Vagina (tissue), 2 donors: ENCODE measurements around the gene WDR6. TPM values are rescaled to one million over a fixed set of nuclear protein-coding genes. Genes with fewer than 3 reads are reported as not detected.

Experiments used
- DNase-seq, 2 donors: peaks; one replicate each; pipeline ENCODE4 v3.0.0-alpha.2; 2017; ENCODE audit errors: extremely low spot score in 2 of 2
- H3K27ac ChIP-seq: fragments of 200-600 bp; sonication (generic); one replicate; pipeline ENCODE4 v1.5.1; 2019
- H3K27me3 ChIP-seq: fragments of 200-600 bp; sonication (generic); one replicate; pipeline ENCODE4 v1.5.1; 2019
- H3K36me3 ChIP-seq, 2 donors: fragments of 200-600 bp; sonication (generic); one replicate each; pipeline ENCODE4 v1.5.1; 2017 to 2019
- H3K4me1 ChIP-seq: fragments of 200-600 bp; sonication (generic); one replicate; pipeline ENCODE4 v1.5.1; 2019
- H3K4me3 ChIP-seq, 2 donors: fragments of 200-600 bp; sonication (generic); 1 replicate in 1 of 2; 2 replicates in 1 of 2; pipeline ENCODE4 v1.5.1; 2016 to 2019
- H3K9me3 ChIP-seq: fragments of 200-600 bp; sonication (generic); one replicate; pipeline ENCODE4 v1.5.1; 2019
- POLR2A ChIP-seq, 2 donors: fragments of 450-650 bp; IDR thresholded peaks; one replicate each; pipeline ENCODE4 v1.6.1; 2017; ENCODE audit warnings: antibody characterized with exemption in 2 of 2, mild to moderate bottlenecking in 2 of 2, moderate library complexity in 2 of 2
- POLR2AphosphoS5 ChIP-seq, 2 donors: sonication (generic); formaldehyde crosslinking; IDR thresholded peaks; one replicate each; pipeline ENCODE4 v1.9.0; 2017; ENCODE audit warnings: antibody characterized with exemption in 2 of 2, mild to moderate bottlenecking in 2 of 2, low read depth in 1 of 2; ENCODE audit not compliant: insufficient read depth in 1 of 2
- intact Hi-C: fragments of 100-400 bp; cut with DNase I; formaldehyde crosslinking; loops from one replicate; pipeline ENCODE4 v1.15.1; 2023
- total RNA-seq: library from RNA; depleted of rRNA; stranded (reverse); fragments of >200 nt; gene quantifications from one replicate; pipeline ENCODE4 v1.2.3, GENCODE V29; 2016
- TF ChIP-seq, protein P1 (sequence below), 3 experiments: fragments of 450-650 bp in 2 of 3; fragments of 200-600 bp in 1 of 3; sonication (generic) in 1 of 3; IDR thresholded peaks; one replicate each; pipeline ENCODE4 v1.5.1; 2017 to 2019; ENCODE audit warnings: antibody characterized with exemption in 3 of 3, mild to moderate bottlenecking in 2 of 3, moderate library complexity in 2 of 3

Gene WDR6
- total RNA-seq, 1 donor from 2014 or later = 109 TPM

DNA sequence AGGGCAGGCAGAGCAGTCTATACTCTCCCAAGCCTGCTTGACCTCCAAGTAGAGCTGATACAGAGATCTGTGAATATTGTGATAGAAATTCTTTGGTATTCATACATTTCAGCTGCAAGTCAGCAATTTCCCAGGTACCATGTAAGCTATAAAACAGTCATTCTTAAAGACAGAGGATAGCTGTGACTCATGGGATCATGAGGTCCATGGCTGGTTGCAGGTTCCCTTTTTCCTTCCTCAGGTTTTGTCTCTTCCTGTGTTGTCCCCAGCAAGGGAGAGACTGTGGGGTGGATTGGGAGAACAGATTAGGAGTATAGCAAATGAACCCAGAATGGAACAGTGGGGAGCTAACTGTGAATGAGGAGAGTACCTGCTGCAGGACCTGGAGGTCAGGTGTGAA, 22.5 kb upstream of the WDR6 start:
- peaks cover 6 to 48% of the 10 kb centered on the region in 2 donors for H3K36me3 ChIP-seq
- no peak for TF ChIP-seq POLR2A (IDR thresholded peaks at IDR 0.05)
- TF ChIP-seq POLR2AphosphoS5 (IDR thresholded peaks at IDR 0.05; ENCODE audit: insufficient read depth in 1 of 2, low read depth in 1 of 2) = no peak
- TF ChIP-seq, protein P1, sequence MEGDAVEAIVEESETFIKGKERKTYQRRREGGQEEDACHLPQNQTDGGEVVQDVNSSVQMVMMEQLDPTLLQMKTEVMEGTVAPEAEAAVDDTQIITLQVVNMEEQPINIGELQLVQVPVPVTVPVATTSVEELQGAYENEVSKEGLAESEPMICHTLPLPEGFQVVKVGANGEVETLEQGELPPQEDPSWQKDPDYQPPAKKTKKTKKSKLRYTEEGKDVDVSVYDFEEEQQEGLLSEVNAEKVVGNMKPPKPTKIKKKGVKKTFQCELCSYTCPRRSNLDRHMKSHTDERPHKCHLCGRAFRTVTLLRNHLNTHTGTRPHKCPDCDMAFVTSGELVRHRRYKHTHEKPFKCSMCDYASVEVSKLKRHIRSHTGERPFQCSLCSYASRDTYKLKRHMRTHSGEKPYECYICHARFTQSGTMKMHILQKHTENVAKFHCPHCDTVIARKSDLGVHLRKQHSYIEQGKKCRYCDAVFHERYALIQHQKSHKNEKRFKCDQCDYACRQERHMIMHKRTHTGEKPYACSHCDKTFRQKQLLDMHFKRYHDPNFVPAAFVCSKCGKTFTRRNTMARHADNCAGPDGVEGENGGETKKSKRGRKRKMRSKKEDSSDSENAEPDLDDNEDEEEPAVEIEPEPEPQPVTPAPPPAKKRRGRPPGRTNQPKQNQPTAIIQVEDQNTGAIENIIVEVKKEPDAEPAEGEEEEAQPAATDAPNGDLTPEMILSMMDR (IDR thresholded peaks at IDR 0.05) = no peak
- intact Hi-C loops = no loop called here

DNA sequence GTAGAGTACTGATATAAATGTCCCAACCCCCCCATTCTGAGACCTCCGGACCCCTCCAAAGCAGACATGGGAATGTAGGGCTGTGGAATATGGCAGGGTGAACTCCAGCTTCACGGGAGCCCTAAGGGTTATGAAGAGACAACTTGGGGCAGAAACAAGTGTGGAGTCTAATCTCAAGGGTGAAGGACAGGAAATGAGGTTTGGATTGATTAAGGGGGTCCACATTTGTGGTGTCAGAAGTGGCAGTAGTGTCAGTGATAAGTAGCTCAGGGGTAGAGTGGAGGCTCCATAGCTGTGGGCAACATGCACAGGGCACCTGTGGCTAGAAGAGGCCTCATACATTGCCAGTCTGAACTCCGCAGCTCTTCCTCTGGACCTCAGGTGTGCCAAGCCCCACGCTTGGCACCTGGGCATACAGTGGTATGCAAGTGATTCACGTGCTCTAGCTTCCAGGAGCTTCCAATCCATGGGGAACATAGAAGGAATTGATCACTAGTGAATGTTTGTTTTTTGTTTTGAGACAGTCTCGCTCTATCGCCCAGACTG, 21.3 kb upstream of the WDR6 start:
- Histone ChIP-seq H3K27me3 (no peaks in the 10 kb centered on the region), H3K4me1 (peaks cover 17% of the 10 kb centered on the region), H3K4me3 (no peak overlapping the region), H3K27ac (no peak overlapping the region), H3K9me3 (no peaks in the 10 kb centered on the region), H3K36me3 (peaks cover 0 to 35% of the 10 kb centered on the region in 2 donors)
- intact Hi-C loops = no loop called here
- no peak for DNase-seq
- TF ChIP-seq, protein P1 (IDR thresholded peaks at IDR 0.05) = no peak
- TF ChIP-seq POLR2A (IDR thresholded peaks at IDR 0.05) (no peak), POLR2AphosphoS5 (IDR thresholded peaks at IDR 0.05; ENCODE audit: insufficient read depth in 1 of 2, low read depth in 1 of 2) (no peak)

More for the DNA sequence above, 22.5 kb upstream of the WDR6 start:
- H3K27me3 ChIP-seq = no peaks in the 10 kb centered on the region
- H3K4me1 ChIP-seq = peaks cover 12% of the 10 kb centered on the region
- no peak overlapping the region for H3K27ac ChIP-seq
- H3K9me3 ChIP-seq = no peaks in the 10 kb centered on the region
- no peak overlapping the region for H3K4me3 ChIP-seq
- DNase-seq = no peak

DNA sequence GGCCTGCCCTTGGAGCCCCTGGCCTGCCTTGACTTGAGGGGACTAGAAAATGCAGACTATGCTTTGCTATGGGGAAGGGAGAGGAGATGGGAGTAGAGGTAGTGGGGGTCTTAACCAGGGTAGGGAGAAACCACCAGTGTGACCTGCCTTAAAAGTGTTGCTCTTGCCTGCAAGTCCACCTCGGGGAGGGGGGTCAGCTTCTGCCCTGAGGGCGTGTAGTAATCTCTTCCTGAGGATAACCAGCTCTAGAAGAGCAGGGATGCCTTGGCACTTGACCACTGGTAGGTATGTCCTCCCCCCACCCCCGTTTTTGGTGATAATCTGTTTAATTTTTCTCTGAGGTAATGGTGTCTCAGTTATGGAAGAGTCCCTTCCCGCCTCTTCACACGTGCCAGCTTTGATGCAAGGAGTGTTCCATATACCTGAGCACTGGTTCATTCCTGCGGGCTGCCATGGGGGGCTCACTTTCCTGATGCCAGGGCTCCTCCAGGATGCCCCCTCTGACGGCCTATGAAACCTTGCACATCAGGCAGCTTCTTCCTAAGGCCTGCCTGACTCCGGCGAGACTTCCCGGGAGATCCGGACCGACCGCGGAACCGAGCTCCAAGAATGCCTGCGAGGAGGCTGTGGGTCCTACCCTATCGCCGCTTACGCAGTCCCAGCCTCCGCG, 17.9 kb upstream of the WDR6 start:
- Histone ChIP-seq H3K4me1 (peaks cover 33% of the 10 kb centered on the region), H3K9me3 (no peaks in the 10 kb centered on the region), H3K4me3 (peak overlapping the region; percentile 64 to 92), H3K27ac (peak overlapping the region; percentile 95), H3K27me3 (no peaks in the 10 kb centered on the region), H3K36me3 (peaks cover 0 to 9% of the 10 kb centered on the region in 2 donors)
- DNase-seq = no peak
- no peak for TF ChIP-seq POLR2AphosphoS5 (IDR thresholded peaks at IDR 0.05; ENCODE audit: insufficient read depth in 1 of 2, low read depth in 1 of 2)
- intact Hi-C loops = no loop called here

DNA sequence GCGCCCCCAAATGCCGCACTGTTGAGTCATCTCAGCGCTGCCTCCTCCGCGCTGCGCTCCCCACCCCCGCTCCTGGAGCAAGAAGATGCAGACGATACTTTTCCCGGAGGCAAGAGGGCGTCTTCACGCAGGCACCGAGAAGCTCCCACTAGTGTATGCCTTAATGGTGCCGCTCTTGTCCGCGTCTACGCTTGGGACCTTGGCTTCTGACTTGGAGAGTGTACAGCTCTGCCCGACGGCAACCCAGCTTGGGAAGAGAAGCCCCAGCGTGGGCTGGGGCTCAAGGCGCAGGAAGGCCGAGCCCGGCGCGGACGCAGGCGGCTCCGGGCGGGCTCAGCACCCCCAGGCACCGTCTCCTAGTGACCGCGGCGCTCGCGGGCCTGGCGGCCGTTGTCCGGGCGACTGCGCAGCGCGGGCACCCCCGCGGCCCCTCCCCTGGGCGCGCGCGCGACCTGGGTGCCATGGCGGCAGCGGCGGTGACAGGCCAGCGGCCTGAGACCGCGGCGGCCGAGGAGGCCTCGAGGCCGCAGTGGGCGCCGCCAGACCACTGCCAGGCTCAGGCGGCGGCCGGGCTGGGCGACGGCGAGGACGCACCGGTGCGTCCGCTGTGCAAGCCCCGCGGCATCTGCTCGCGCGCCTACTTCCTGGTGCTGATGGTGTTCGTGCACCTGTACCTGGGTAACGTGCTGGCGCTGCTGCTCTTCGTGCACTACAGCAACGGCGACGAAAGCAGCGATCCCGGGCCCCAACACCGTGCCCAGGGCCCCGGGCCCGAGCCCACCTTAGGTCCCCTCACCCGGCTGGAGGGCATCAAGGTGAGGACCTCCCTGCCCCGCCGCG, 17.2 kb upstream of the WDR6 start, which contains the start of gene P4HTM:
P4HTM (plus strand) TSS at position 446 of the 840 bp plus-strand sequence; CDS start at position 462, 16 bp downstream.
- H3K4me3 ChIP-seq = peak within 1 kb of the TSS; percentile 64 to 92
- DNase-seq = no peak
- H3K27ac ChIP-seq = peak within 1 kb of the TSS; percentile 95
- intact Hi-C loops = no loop called here
- peaks cover 0 to 1% of the 10 kb centered on the region in 2 donors for H3K36me3 ChIP-seq
- H3K27me3 ChIP-seq = no peaks in the 10 kb centered on the region
- H3K4me1 ChIP-seq = peaks cover 33% of the 10 kb centered on the region
- peak in 1 of 2 donors; percentile 48 for TF ChIP-seq POLR2A (IDR thresholded peaks at IDR 0.05)
- TF ChIP-seq POLR2AphosphoS5 (IDR thresholded peaks at IDR 0.05; ENCODE audit: insufficient read depth in 1 of 2, low read depth in 1 of 2) = peak; percentile 76 to 92
- TF ChIP-seq, protein P1 (IDR thresholded peaks at IDR 0.05) = peak in 1 of 3 experiments; percentile 4
- no peaks in the 10 kb centered on the region for H3K9me3 ChIP-seq

DNA sequence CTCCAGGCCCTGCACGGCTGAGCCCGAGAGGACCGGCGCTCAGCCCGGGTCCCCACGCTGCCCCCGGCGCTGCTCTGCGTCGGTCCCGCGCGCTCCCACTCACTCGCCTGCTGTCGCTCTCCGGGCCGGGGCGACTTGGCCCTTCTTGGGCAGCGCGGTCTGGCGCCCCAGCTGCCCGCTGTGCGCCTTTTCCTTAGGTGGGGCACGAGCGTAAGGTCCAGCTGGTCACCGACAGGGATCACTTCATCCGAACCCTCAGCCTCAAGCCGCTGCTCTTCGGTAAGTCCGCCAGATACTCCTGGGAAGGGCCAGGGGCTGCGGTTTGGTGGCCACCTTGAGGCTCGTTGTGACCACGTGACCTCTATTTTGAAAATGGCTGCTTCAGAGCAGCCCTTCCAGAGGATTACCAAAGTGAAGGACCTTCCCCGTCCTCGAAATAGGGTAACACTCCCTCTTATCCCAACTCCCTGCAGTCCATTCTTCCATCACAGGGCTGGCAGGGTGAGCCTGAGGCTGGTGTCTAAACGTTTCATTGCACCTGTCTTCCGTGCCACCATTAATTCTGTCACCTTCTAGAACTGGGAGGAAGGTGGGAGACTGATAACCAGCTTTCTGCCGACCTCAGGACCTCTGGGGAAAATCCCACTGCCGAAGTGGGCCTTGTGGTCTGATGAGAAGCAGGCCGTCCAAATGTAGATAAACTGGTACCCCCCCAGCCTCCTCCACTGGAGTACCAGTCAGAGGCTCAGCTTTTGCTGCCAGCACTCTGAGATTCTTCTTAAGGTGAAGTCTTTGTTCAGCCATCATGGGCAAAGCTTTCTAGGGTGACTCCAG, 16.3 kb upstream of the WDR6 start:
- DNase-seq = no peak
- Histone ChIP-seq H3K36me3 (no peaks in the 10 kb centered on the region), H3K27me3 (no peaks in the 10 kb centered on the region), H3K27ac (peak overlapping the region; percentile 95), H3K4me3 (peak overlapping the region; percentile 64 to 92), H3K9me3 (no peaks in the 10 kb centered on the region), H3K4me1 (peaks cover 33% of the 10 kb centered on the region)
- intact Hi-C loops = no loop called here
- TF ChIP-seq, protein P1 (IDR thresholded peaks at IDR 0.05) = no peak
- TF ChIP-seq POLR2A (IDR thresholded peaks at IDR 0.05) (no peak), POLR2AphosphoS5 (IDR thresholded peaks at IDR 0.05; ENCODE audit: insufficient read depth in 1 of 2, low read depth in 1 of 2) (no peak)
